Measurements from ENCODE around the gene PCNX2. TPM values are rescaled to one million over a fixed set of nuclear protein-coding genes. Genes with fewer than 3 reads are reported as not detected.

Gene PCNX2
- 10 to 100 TPM; 25.0 to 29.8 TPM for total RNA-seq

- peaks cover 33% of the 10 kb centered on the region for H3K4me1 Mint-ChIP-seq
- H3K27ac Mint-ChIP-seq: peak within 1 kb of the TSS; percentile 93
- ChIA-PET CTCF (interaction anchor here (1.0 kb wide), 1 partner anchor 32 kb away, joined by 3 read pairs; no protein-coding TSS in a partner anchor), POLR2A (no interaction called here)
- peaks cover 1% of the 10 kb centered on the region for H3K27me3 Mint-ChIP-seq
- no peaks in the 10 kb centered on the region for H3K9me3 Mint-ChIP-seq
- peak; percentile 66 for DNase-seq
- peak within 1 kb of the TSS; percentile 82 for H3K4me3 Mint-ChIP-seq
- H3K36me3 Mint-ChIP-seq (ENCODE audit: low read depth): peaks cover 10% of the 10 kb centered on the region
Observed at GRCh38 chr1:233295237-233295974, at the start of gene PCNX2. Gene PCNX2 (minus strand): TSS chr1:233295725. CDS start chr1:233295478, 247 bp downstream.

- H3K4me1 Mint-ChIP-seq: no peaks in the 10 kb centered on the region
- no peaks in the 10 kb centered on the region for H3K36me3 Mint-ChIP-seq (ENCODE audit: low read depth)
- peaks cover 21% of the 10 kb centered on the region for H3K27me3 Mint-ChIP-seq
- H3K27ac Mint-ChIP-seq: no peak overlapping the region
- DNase-seq: no peak
- H3K9me3 Mint-ChIP-seq: no peaks in the 10 kb centered on the region
- POLR2A ChIA-PET: no interaction called here
- H3K4me3 Mint-ChIP-seq: no peak overlapping the region
- CTCF ChIA-PET: no interaction called here
Observed at GRCh38 chr1:233343262-233343661, 47.7 kb upstream of the PCNX2 start.

- CTCF ChIA-PET: no interaction called here
- peaks cover 28% of the 10 kb centered on the region for H3K27me3 Mint-ChIP-seq
- POLR2A ChIA-PET: no interaction called here
Observed at GRCh38 chr1:233342086-233342485, 46.6 kb upstream of the PCNX2 start.

GRCh38 chr1:233340966-233341516, 45.5 kb upstream of the PCNX2 start:
- CTCF ChIA-PET: no interaction called here
- Mint-ChIP-seq H3K9me3 (no peaks in the 10 kb centered on the region), H3K27me3 (peaks cover 33% of the 10 kb centered on the region)

More at GRCh38 chr1:233342086-233342485, 46.6 kb upstream of the PCNX2 start:
- no peaks in the 10 kb centered on the region for H3K9me3 Mint-ChIP-seq
- H3K4me1 Mint-ChIP-seq: no peaks in the 10 kb centered on the region
- no peak for DNase-seq
- no peaks in the 10 kb centered on the region for H3K36me3 Mint-ChIP-seq (ENCODE audit: low read depth)
- no peak overlapping the region for H3K4me3 Mint-ChIP-seq
- H3K27ac Mint-ChIP-seq: no peak overlapping the region

GRCh38 chr1:233340031-233340555, 44.6 kb upstream of the PCNX2 start:
- H3K9me3 Mint-ChIP-seq: no peaks in the 10 kb centered on the region
- H3K36me3 Mint-ChIP-seq (ENCODE audit: low read depth): no peaks in the 10 kb centered on the region
- H3K4me1 Mint-ChIP-seq: no peaks in the 10 kb centered on the region
- no peak overlapping the region for H3K4me3 Mint-ChIP-seq
- DNase-seq: no peak
- ChIA-PET POLR2A (no interaction called here), CTCF (no interaction called here)
- no peak overlapping the region for H3K27ac Mint-ChIP-seq
- H3K27me3 Mint-ChIP-seq: peaks cover 33% of the 10 kb centered on the region

More at GRCh38 chr1:233340966-233341516, 45.5 kb upstream of the PCNX2 start:
- Mint-ChIP-seq H3K4me3 (no peak overlapping the region), H3K36me3 (ENCODE audit: low read depth) (no peaks in the 10 kb centered on the region), H3K4me1 (no peaks in the 10 kb centered on the region), H3K27ac (no peak overlapping the region)
- POLR2A ChIA-PET: no interaction called here
- no peak for DNase-seq

- Mint-ChIP-seq H3K9me3 (no peaks in the 10 kb centered on the region), H3K36me3 (ENCODE audit: low read depth) (no peaks in the 10 kb centered on the region), H3K4me1 (no peaks in the 10 kb centered on the region), H3K27ac (no peak overlapping the region), H3K4me3 (no peak overlapping the region), H3K27me3 (peaks cover 31% of the 10 kb centered on the region)
- DNase-seq: no peak
- ChIA-PET CTCF (no interaction called here), POLR2A (no interaction called here)
Observed at GRCh38 chr1:233338102-233338501, 42.6 kb upstream of the PCNX2 start.

GRCh38 chr1:233337505-233337904, 42.0 kb upstream of the PCNX2 start:
- no peak for DNase-seq
- peaks cover 29% of the 10 kb centered on the region for H3K27me3 Mint-ChIP-seq
- POLR2A ChIA-PET: no interaction called here
- no peak overlapping the region for H3K4me3 Mint-ChIP-seq
- H3K9me3 Mint-ChIP-seq: no peaks in the 10 kb centered on the region
- no peaks in the 10 kb centered on the region for H3K4me1 Mint-ChIP-seq
- no peak overlapping the region for H3K27ac Mint-ChIP-seq
- no peaks in the 10 kb centered on the region for H3K36me3 Mint-ChIP-seq (ENCODE audit: low read depth)
- CTCF ChIA-PET: no interaction called here

GRCh38 chr1:233336554-233337456, 41.3 kb upstream of the PCNX2 start:
- Mint-ChIP-seq H3K9me3 (no peaks in the 10 kb centered on the region), H3K27ac (no peak overlapping the region), H3K4me3 (no peak overlapping the region), H3K4me1 (no peaks in the 10 kb centered on the region), H3K36me3 (ENCODE audit: low read depth) (no peaks in the 10 kb centered on the region), H3K27me3 (peaks cover 29% of the 10 kb centered on the region)
- CTCF ChIA-PET: no interaction called here
- DNase-seq: no peak
- POLR2A ChIA-PET: no interaction called here

- Mint-ChIP-seq H3K4me1 (peaks cover 3% of the 10 kb centered on the region), H3K27me3 (peaks cover 31% of the 10 kb centered on the region), H3K27ac (no peak overlapping the region), H3K36me3 (ENCODE audit: low read depth) (no peaks in the 10 kb centered on the region), H3K4me3 (no peak overlapping the region), H3K9me3 (no peaks in the 10 kb centered on the region)
- CTCF ChIA-PET: interaction anchor here (0.6 kb wide), 1 partner anchor 13 kb away, joined by 4 read pairs; no protein-coding TSS in a partner anchor
- POLR2A ChIA-PET: no interaction called here
- DNase-seq: no peak
Observed at GRCh38 chr1:233334092-233334491, 38.6 kb upstream of the PCNX2 start.

GRCh38 chr1:233333086-233333485, 37.6 kb upstream of the PCNX2 start:
- H3K9me3 Mint-ChIP-seq: no peaks in the 10 kb centered on the region
- no peak overlapping the region for H3K4me3 Mint-ChIP-seq
- H3K27me3 Mint-ChIP-seq: peaks cover 25% of the 10 kb centered on the region
- no peaks in the 10 kb centered on the region for H3K36me3 Mint-ChIP-seq (ENCODE audit: low read depth)
- DNase-seq: no peak
- H3K27ac Mint-ChIP-seq: no peak overlapping the region
- POLR2A ChIA-PET: no interaction called here
- peaks cover 8% of the 10 kb centered on the region for H3K4me1 Mint-ChIP-seq
- CTCF ChIA-PET: interaction anchor here (0.6 kb wide), 1 partner anchor 772 kb away, joined by 5 read pairs; no protein-coding TSS in a partner anchor

GRCh38 chr1:233331676-233332519, 36.4 kb upstream of the PCNX2 start:
- Mint-ChIP-seq H3K4me1 (peaks cover 10% of the 10 kb centered on the region), H3K4me3 (no peak overlapping the region), H3K9me3 (no peaks in the 10 kb centered on the region), H3K27ac (no peak overlapping the region), H3K36me3 (ENCODE audit: low read depth) (no peaks in the 10 kb centered on the region), H3K27me3 (peaks cover 20% of the 10 kb centered on the region)
- CTCF ChIA-PET: no interaction called here
- POLR2A ChIA-PET: no interaction called here
- DNase-seq: no peak

Data from activated CD4-positive, alpha-beta T cell treated with anti-CD3 and anti-CD28 coated beads, Interleukin-2, amount 10 ng/mL, durations not matched to agents 7 days and 5 days (primary cell).